ENCODE results near the gene SPEM1. TPM values are rescaled to one million over a fixed set of nuclear protein-coding genes. Genes with fewer than 3 reads are reported as not detected.
A peak's percentile ranks its signal among the peaks of the same experiment; 100 is the strongest.

The SPEM1 gene
- total and polyA plus RNA-seq, 10 of the 15 experiments (the other 5 are each of a cell fraction or from before 2014, with no cell fraction given) = not detected

- TF ChIP-seq STAT3 (IDR thresholded peaks at IDR 0.05; ENCODE audit: low read depth, low read length) (no peak), MTA3 (IDR thresholded peaks at IDR 0.05; ENCODE audit: borderline replicate concordance, low read length) (no peak), JUND (IDR thresholded peaks at IDR 0.05; ENCODE audit: low read depth, low read length) (peak; percentile 54; the same call in 1 of the 2 replicates), TCF7 (IDR thresholded peaks at IDR 0.05; ENCODE audit: borderline replicate concordance) (no peak), BCL11A (IDR thresholded peaks at IDR 0.05; ENCODE audit: low read depth, low read length) (no peak), E2F4 (IDR thresholded peaks at IDR 0.05; ENCODE audit: low read depth, low read length) (no peak), MEF2A (IDR thresholded peaks at IDR 0.05; ENCODE audit: insufficient read depth, low read depth, low read length) (no peak), BRCA1 (IDR thresholded peaks at IDR 0.05; ENCODE audit: low read depth, low read length) (no peak; the same call in 1 of the 2 replicates), CEBPB (IDR thresholded peaks at IDR 0.05; ENCODE audit: borderline replicate concordance in 1 of 2, low read depth in 2 of 2, low read length in 2 of 2) (no peak), ATF2 (IDR thresholded peaks at IDR 0.05; ENCODE audit: low read length) (no peak), YBX1 (IDR thresholded peaks at IDR 0.05) (no peak), ELK1 (IDR thresholded peaks at IDR 0.05; ENCODE audit: low read depth, low read length) (no peak), PAX8 (IDR thresholded peaks at IDR 0.05) (no peak), ASH2L (IDR thresholded peaks at IDR 0.05; ENCODE audit: borderline replicate concordance, low read depth) (no peak), IKZF2 (IDR thresholded peaks at IDR 0.05) (peak in 1 of 2 experiments; percentile 36; a peak in 2 of 4 replicates), STAT1 (conservative IDR thresholded peaks at IDR 0.05) (no peak), IRF5 (IDR thresholded peaks at IDR 0.05; ENCODE audit: borderline replicate concordance) (no peak), ZNF592 (IDR thresholded peaks at IDR 0.05) (no peak), POLR2AphosphoS2 (IDR thresholded peaks at IDR 0.05; ENCODE audit: low read depth, low read length) (no peak), NFYB (IDR thresholded peaks at IDR 0.05; ENCODE audit: insufficient read depth, low read depth, low read length) (no peak)
Measured at GRCh38 chr17:7440113-7440833, 20.1 kb downstream of the SPEM1 start (continued).

Data from GM12878 (cell line).